ENCODE measurements around the gene AQP2.

GRCh38 chr12:49982246-49983087 lies 31.9 kb downstream of the AQP2 start:
- TF ChIP-seq CTCF (conservative IDR thresholded peaks at IDR 0.05; ENCODE audit: low read length) (no peak), EZH2phosphoT487 (IDR thresholded peaks at IDR 0.05; ENCODE audit: borderline replicate concordance) (no peak)
